Neural progenitor cell (in vitro differentiated cells): ENCODE data around the gene SBK2. TPM values are rescaled to one million over a fixed set of nuclear protein-coding genes. Genes with fewer than 3 reads are reported as not detected.

Experiments
- DNase-seq: peaks from one replicate; pipeline ENCODE4 v3.0.0-alpha.2; 2016; ENCODE audit warnings: low spot score
- H2AFZ ChIP-seq: fragments of 200-600 bp; sonication (generic); replicated peaks from 2 replicates; pipeline ENCODE4 v1.6.1; 2016; ENCODE audit warnings: antibody characterized with exemption
- H3F3A ChIP-seq: fragments of 200-600 bp; sonication (generic); 2 replicates; pipeline ENCODE4 v1.6.1; 2016; ENCODE audit warnings: antibody characterized with exemption, low read depth
- H3K27ac ChIP-seq: fragments of 200-600 bp; sonication (generic); 2 replicates; pipeline ENCODE4 v1.5.1; 2016; ENCODE audit warnings: mild to moderate bottlenecking
- H3K27me3 ChIP-seq: fragments of 200-600 bp; sonication (generic); 2 replicates; pipeline ENCODE4 v1.6.1; 2016; ENCODE audit warnings: mild to moderate bottlenecking, moderate library complexity
- H3K36me3 ChIP-seq: fragments of 200-600 bp; sonication (generic); 2 replicates; pipeline ENCODE4 v1.5.1; 2016
- H3K4me1 ChIP-seq: fragments of 200-600 bp; sonication (generic); 2 replicates; pipeline ENCODE4 v1.6.1; 2016; ENCODE audit warnings: mixed run types
- H3K4me2 ChIP-seq: fragments of 200-600 bp; sonication (generic); 2 replicates; pipeline ENCODE4 v1.6.1; 2016
- H3K4me3 ChIP-seq: fragments of 200-600 bp; sonication (generic); 2 replicates; pipeline ENCODE4 v1.5.1; 2016
- H3K79me2 ChIP-seq: fragments of 200-600 bp; sonication (generic); 2 replicates; pipeline ENCODE4 v1.6.1; 2016; ENCODE audit warnings: low read depth
- H3K9ac ChIP-seq: fragments of 200-600 bp; sonication (generic); 2 replicates; pipeline ENCODE4 v1.6.1; 2016
- H3K9me3 ChIP-seq: fragments of 200-600 bp; sonication (generic); 2 replicates; pipeline ENCODE4 v1.5.1; 2016; ENCODE audit warnings: low read depth
- H4K20me1 ChIP-seq: fragments of 200-600 bp; sonication (generic); 2 replicates; pipeline ENCODE4 v1.6.1; 2016; ENCODE audit warnings: low read depth
- H3K27ac Mint-ChIP-seq: 3 replicates; pipeline ENCODE4 v1.8.0; 2021; ENCODE audit warnings: mixed read lengths
- H3K27me3 Mint-ChIP-seq: 2 replicates; pipeline ENCODE4 v1.8.0; 2022; ENCODE audit warnings: low read depth, mild to moderate bottlenecking, inconsistent platforms, moderate library complexity, mixed read lengths; ENCODE audit not compliant: insufficient read depth
- H3K36me3 Mint-ChIP-seq: 3 replicates; pipeline ENCODE4 v1.8.0; 2021; ENCODE audit warnings: mixed read lengths
- H3K4me1 Mint-ChIP-seq: 3 replicates; pipeline ENCODE4 v1.8.0; 2021; ENCODE audit warnings: mixed read lengths
- H3K4me3 Mint-ChIP-seq: 3 replicates; pipeline ENCODE4 v1.8.0; 2021; ENCODE audit warnings: mild to moderate bottlenecking, moderate library complexity, mixed read lengths
- H3K9me3 Mint-ChIP-seq: 3 replicates; pipeline ENCODE4 v1.8.0; 2020; ENCODE audit warnings: mixed read lengths
- EZH2 ChIP-seq: fragments of 200-600 bp; sonication (generic); IDR thresholded peaks from 2 replicates; pipeline ENCODE4 v1.6.1; 2017; ENCODE audit warnings: antibody characterized with exemption, mild to moderate bottlenecking, moderate library complexity
- EZH2phosphoT487 ChIP-seq: fragments of 200-600 bp; sonication (generic); IDR thresholded peaks from 2 replicates; pipeline ENCODE4 v1.6.1; 2017; ENCODE audit warnings: antibody characterized with exemption
- total RNA-seq: library from RNA; depleted of rRNA; stranded (reverse); fragments of >200 nt; gene quantifications from 2 replicates; pipeline ENCODE4 v1.2.3, GENCODE V29; 2015; ENCODE audit warnings: low replicate concordance
- TF ChIP-seq, protein P1 (sequence below): fragments of 200-600 bp; sonication (generic); IDR thresholded peaks from 2 replicates; pipeline ENCODE4 v1.5.1; 2017; ENCODE audit warnings: antibody characterized with exemption, mild to moderate bottlenecking

SBK2 gene
- total RNA-seq, 1 donor from 2014 or later: not detected

- no peaks in the 10 kb centered on the region for H3K27me3 ChIP-seq
- Mint-ChIP-seq H3K9me3 (no peaks in the 10 kb centered on the region), H3K36me3 (peaks cover 12% of the 10 kb centered on the region), H3K4me3 (peak overlapping the region; percentile 90), H3K27ac (peak overlapping the region; percentile 50), H3K4me1 (peaks cover 17% of the 10 kb centered on the region), H3K27me3 (peaks cover 2% of the 10 kb centered on the region)
- H3K4me3 ChIP-seq: peak overlapping the region; percentile 87
- DNase-seq: peak; percentile 56
- peak overlapping the region; percentile 70 for H3K27ac ChIP-seq
- H2AFZ ChIP-seq: no peak overlapping the region
- TF ChIP-seq, protein P1, sequence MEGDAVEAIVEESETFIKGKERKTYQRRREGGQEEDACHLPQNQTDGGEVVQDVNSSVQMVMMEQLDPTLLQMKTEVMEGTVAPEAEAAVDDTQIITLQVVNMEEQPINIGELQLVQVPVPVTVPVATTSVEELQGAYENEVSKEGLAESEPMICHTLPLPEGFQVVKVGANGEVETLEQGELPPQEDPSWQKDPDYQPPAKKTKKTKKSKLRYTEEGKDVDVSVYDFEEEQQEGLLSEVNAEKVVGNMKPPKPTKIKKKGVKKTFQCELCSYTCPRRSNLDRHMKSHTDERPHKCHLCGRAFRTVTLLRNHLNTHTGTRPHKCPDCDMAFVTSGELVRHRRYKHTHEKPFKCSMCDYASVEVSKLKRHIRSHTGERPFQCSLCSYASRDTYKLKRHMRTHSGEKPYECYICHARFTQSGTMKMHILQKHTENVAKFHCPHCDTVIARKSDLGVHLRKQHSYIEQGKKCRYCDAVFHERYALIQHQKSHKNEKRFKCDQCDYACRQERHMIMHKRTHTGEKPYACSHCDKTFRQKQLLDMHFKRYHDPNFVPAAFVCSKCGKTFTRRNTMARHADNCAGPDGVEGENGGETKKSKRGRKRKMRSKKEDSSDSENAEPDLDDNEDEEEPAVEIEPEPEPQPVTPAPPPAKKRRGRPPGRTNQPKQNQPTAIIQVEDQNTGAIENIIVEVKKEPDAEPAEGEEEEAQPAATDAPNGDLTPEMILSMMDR: no peak
- no peak for TF ChIP-seq EZH2
- no peak for TF ChIP-seq EZH2phosphoT487
- H3K79me2 ChIP-seq: peaks cover 22% of the 10 kb centered on the region
- H3K4me1 ChIP-seq: no peaks in the 10 kb centered on the region
- H3F3A ChIP-seq: peaks cover 28% of the 10 kb centered on the region
- H3K4me2 ChIP-seq: peak overlapping the region; percentile 94
- peaks cover 9% of the 10 kb centered on the region for H4K20me1 ChIP-seq
- H3K36me3 ChIP-seq: no peaks in the 10 kb centered on the region
- no peaks in the 10 kb centered on the region for H3K9me3 ChIP-seq
- H3K9ac ChIP-seq: peak overlapping the region; percentile 86
These were observed 43.1 kb upstream of the SBK2 start for GRCh38 chr19:55579766-55580621.

- peaks cover 9% of the 10 kb centered on the region for H4K20me1 ChIP-seq
- H2AFZ ChIP-seq: no peak overlapping the region
- H3K4me2 ChIP-seq: peak overlapping the region; percentile 94
- peaks cover 11% of the 10 kb centered on the region for H3K4me1 Mint-ChIP-seq
- peaks cover 2% of the 10 kb centered on the region for H3K27me3 Mint-ChIP-seq
- H3K36me3 ChIP-seq: no peaks in the 10 kb centered on the region
- no peak for DNase-seq
- no peak overlapping the region for H3K27ac ChIP-seq
- H3K9me3 ChIP-seq: no peaks in the 10 kb centered on the region
- peaks cover 23% of the 10 kb centered on the region for H3F3A ChIP-seq
- H3K27me3 ChIP-seq: no peaks in the 10 kb centered on the region
- peak overlapping the region; percentile 50 for H3K27ac Mint-ChIP-seq
- H3K4me3 ChIP-seq: peak overlapping the region; percentile 87
- H3K79me2 ChIP-seq: peaks cover 22% of the 10 kb centered on the region
- H3K36me3 Mint-ChIP-seq: peaks cover 12% of the 10 kb centered on the region
- H3K4me1 ChIP-seq: no peaks in the 10 kb centered on the region
- peak overlapping the region; percentile 86 for H3K9ac ChIP-seq
- no peaks in the 10 kb centered on the region for H3K9me3 Mint-ChIP-seq
- H3K4me3 Mint-ChIP-seq: peak overlapping the region; percentile 90
- TF ChIP-seq EZH2phosphoT487 (no peak), EZH2 (no peak)
- TF ChIP-seq, protein P1: no peak
These were observed 42.1 kb upstream of the SBK2 start for GRCh38 chr19:55578761-55579747.

GRCh38 chr19:55578031-55578760 is 41.3 kb upstream of the SBK2 start:
- no peak overlapping the region for H3K9ac ChIP-seq
- peaks cover 22% of the 10 kb centered on the region for H3K79me2 ChIP-seq

More at GRCh38 chr19:55578031-55578760, 41.3 kb upstream of the SBK2 start:
- no peak for DNase-seq
- H3K27me3 ChIP-seq: no peaks in the 10 kb centered on the region
- H4K20me1 ChIP-seq: peaks cover 9% of the 10 kb centered on the region
- Mint-ChIP-seq H3K4me3 (no peak overlapping the region), H3K4me1 (peaks cover 11% of the 10 kb centered on the region), H3K9me3 (no peaks in the 10 kb centered on the region), H3K27ac (no peak overlapping the region), H3K36me3 (peaks cover 12% of the 10 kb centered on the region), H3K27me3 (peaks cover 2% of the 10 kb centered on the region)
- H3K9me3 ChIP-seq: no peaks in the 10 kb centered on the region
- no peak overlapping the region for H3K4me2 ChIP-seq
- peaks cover 21% of the 10 kb centered on the region for H3F3A ChIP-seq
- H2AFZ ChIP-seq: no peak overlapping the region
- H3K36me3 ChIP-seq: no peaks in the 10 kb centered on the region
- no peaks in the 10 kb centered on the region for H3K4me1 ChIP-seq
- TF ChIP-seq, protein P1: no peak
- no peak for TF ChIP-seq EZH2
- TF ChIP-seq EZH2phosphoT487: no peak
- no peak overlapping the region for H3K4me3 ChIP-seq
- H3K27ac ChIP-seq: no peak overlapping the region
